HepG2 (cell line): ENCODE measurements around the gene KIF25. TPM values are rescaled to one million over a fixed set of nuclear protein-coding genes. Genes with fewer than 3 reads are reported as not detected.

Source experiments
- ATAC-seq: fragments of 200-7000 bp; cut with Tn5 transposase; 3 replicates; pipeline ENCODE4 v1.9.1; 2020; ENCODE audit warnings: mild to moderate bottlenecking, moderate library complexity
- BruUV-seq: library from RNA; stranded (reverse); fragments of 400-500 nt; replicated peaks from 2 replicates; lab custom pipeline; 2021; lab: Mats Ljungman, UMichigan
- CTCF ChIA-PET: fragments of 300-600 bp; formaldehyde crosslinking; extraction: SDS; loops from one replicate; lab custom pipeline; 2021; ENCODE audit warnings: low total read pairs, inconsistent platforms, low intra/inter-chr PET ratio; lab: Yijun Ruan, JAX
- POLR2A ChIA-PET: fragments of 350-600 bp; sonication (Branson Sonifier 250); formaldehyde crosslinking; loops from one replicate; lab custom pipeline; 2020; ENCODE audit warnings: antibody characterized with exemption, inconsistent platforms; lab: Yijun Ruan, JAX
- DNase-seq: peaks from one replicate; pipeline ENCODE4 v3.0.0-alpha.2; 2015; ENCODE audit warnings: low spot score
- FAIRE-seq: peaks from 3 replicates; lab custom pipeline; 2011; peaks lifted over from hg19 to GRCh38; lab: Jason Lieb, UNC
- H2AFZ ChIP-seq: one replicate; pipeline ENCODE4 v1.6.1; 2011; ENCODE audit warnings: low read length, inconsistent platforms
- H3K27ac ChIP-seq: fragments of 300-600 bp; 3 replicates; pipeline ENCODE4 v1.8.0; 2011; ENCODE audit warnings: mixed run types, mild to moderate bottlenecking, mixed read lengths, low read length, inconsistent platforms; ENCODE audit not compliant: insufficient read depth; ENCODE audit errors: extremely low read length
- H3K27me3 ChIP-seq, 2 experiments: fragments of 200-600 bp in 1 of 2; 2 replicates in 1 of 2; 3 replicates in 1 of 2; pipeline versions ENCODE4 v1.6.0 to v1.8.0; 2011; ENCODE audit warnings: low read length in 2 of 2, mild to moderate bottlenecking in 2 of 2, moderate library complexity in 2 of 2, inconsistent platforms in 1 of 2; ENCODE audit not compliant: insufficient read depth in 2 of 2, control insufficient read depth in 1 of 2
- H3K36me3 ChIP-seq, 2 experiments: fragments of 200-600 bp in 1 of 2; replicated peaks in 1 of 2; 2 replicates in 1 of 2; 3 replicates in 1 of 2; pipeline versions ENCODE4 v1.5.1 to v1.8.0; 2011; ENCODE audit warnings: low read length in 2 of 2, inconsistent platforms in 1 of 2; ENCODE audit not compliant: insufficient read depth in 2 of 2, control insufficient read depth in 1 of 2
- H3K4me1 ChIP-seq: 2 replicates; pipeline ENCODE4 v1.5.1; 2012; ENCODE audit warnings: low read length, inconsistent platforms; ENCODE audit not compliant: insufficient read depth
- H3K4me2 ChIP-seq: 2 replicates; pipeline ENCODE4 v1.6.0; 2011; ENCODE audit warnings: low read depth, low read length, inconsistent platforms
- H3K4me3 ChIP-seq, 3 experiments: fragments of 200-600 bp in 1 of 3; sonication (generic), shearing (Covaris generic) in 1 of 3; replicated peaks in 1 of 3; 2 replicates each; pipeline ENCODE4 v1.5.1; 2011 to 2016; ENCODE audit warnings: low read length in 3 of 3, inconsistent platforms in 2 of 3, low read depth in 2 of 3, mild to moderate bottlenecking in 2 of 3, control low read depth in 1 of 3, mixed read lengths in 1 of 3; ENCODE audit not compliant: insufficient read depth in 1 of 3
- H3K79me2 ChIP-seq: one replicate; pipeline ENCODE4 v1.6.1; 2011; ENCODE audit warnings: low read length, inconsistent platforms; ENCODE audit not compliant: insufficient read depth
- H3K9ac ChIP-seq: 2 replicates; pipeline ENCODE4 v1.6.0; 2011; ENCODE audit warnings: mild to moderate bottlenecking, low read depth, low read length, inconsistent platforms; ENCODE audit not compliant: insufficient read depth
- H3K9me3 ChIP-seq: 2 replicates; pipeline ENCODE4 v1.5.1; 2012; ENCODE audit warnings: mild to moderate bottlenecking, low read length
- H4K20me1 ChIP-seq: 2 replicates; pipeline ENCODE4 v1.6.0; 2011; ENCODE audit warnings: inconsistent platforms, mild to moderate bottlenecking, low read length, moderate library complexity; ENCODE audit not compliant: insufficient read depth
- BCL6 ChIP-seq: IDR thresholded peaks from 2 replicates; pipeline ENCODE4 v1.6.1; 2016; ENCODE audit warnings: missing genetic modification reagents, missing compliant biosample characterization
- CEBPG ChIP-seq: IDR thresholded peaks from 2 replicates; pipeline ENCODE4 v1.6.1; 2016
- EED ChIP-seq: sonication (generic); formaldehyde crosslinking; IDR thresholded peaks from 2 replicates; pipeline ENCODE4 v1.5.0; 2020; ENCODE audit warnings: mild to moderate bottlenecking, missing genetic modification reagents
- HMGXB4 ChIP-seq, 2 experiments: sonication (generic) in 1 of 2; formaldehyde crosslinking in 1 of 2; IDR thresholded peaks; 2 replicates each; pipeline versions ENCODE4 v1.4.0 to v1.6.1; 2018 to 2020; ENCODE audit warnings: missing genetic modification reagents in 2 of 2, borderline replicate concordance in 1 of 2, low read depth in 1 of 2, mild to moderate bottlenecking in 1 of 2, missing biosample characterization in 1 of 2
- MTA1 ChIP-seq: sonication (generic); formaldehyde crosslinking; IDR thresholded peaks from 2 replicates; pipeline ENCODE4 v1.4.0; 2020; ENCODE audit warnings: missing genetic modification reagents, mild to moderate bottlenecking, borderline replicate concordance
- PHF21A ChIP-seq: sonication (generic); formaldehyde crosslinking; IDR thresholded peaks from 2 replicates; pipeline ENCODE4 v1.5.0; 2020; ENCODE audit warnings: mild to moderate bottlenecking, missing genetic modification reagents
- STAG1 ChIP-seq: sonication (generic); formaldehyde crosslinking; IDR thresholded peaks from 2 replicates; pipeline ENCODE4 v1.4.0; 2020; ENCODE audit warnings: missing genetic modification reagents
- ZNF563 ChIP-seq: sonication (generic); formaldehyde crosslinking; IDR thresholded peaks from 2 replicates; pipeline ENCODE4 v1.8.0; 2022; ENCODE audit warnings: mild to moderate bottlenecking, moderate library complexity, missing genetic modification reagents
- ZNF687 ChIP-seq: sonication (generic); formaldehyde crosslinking; IDR thresholded peaks from 2 replicates; pipeline ENCODE4 v1.5.1; 2020; ENCODE audit warnings: mild to moderate bottlenecking, missing genetic modification reagents, moderate library complexity
- ZNF720 ChIP-seq: sonication (generic); formaldehyde crosslinking; IDR thresholded peaks from 2 replicates; pipeline ENCODE4 v1.4.0; 2020; ENCODE audit warnings: missing genetic modification reagents
- ZSCAN12 ChIP-seq: sonication (generic); formaldehyde crosslinking; IDR thresholded peaks from 2 replicates; pipeline ENCODE4 v1.9.0; 2021; ENCODE audit warnings: mild to moderate bottlenecking, missing genetic modification reagents
- WGBS: methylation state at CpG from one replicate; pipeline ENCODE4 v1.1.6; 2017; ENCODE audit warnings: low lambda C conversion rate; 5-methylcytosine and 5-hydroxymethylcytosine counted together
- in situ Hi-C: cut with HindIII; loops from 2 replicates; pipeline ENCODE4 v1.10.0; 2017; ENCODE audit warnings: low pct_unique_long_range_greater_than_20kb; ENCODE audit not compliant: extremely low pct_ligation_motif_present
- intact Hi-C: fragments of 100-400 bp; cut with micrococcal nuclease; formaldehyde crosslinking; loops from one replicate; pipeline ENCODE4 v1.10.0; 2022; ENCODE audit not compliant: unreplicated experiment
- polyA plus RNA-seq, 8 experiments: library from polyadenylated mRNA; depleted of rRNA in 3 of 8; stranded (reverse) in 7 of 8; unstranded in 1 of 8; fragments of >200 nt; fragmentation: Illumina TruSeq in 4 of 8; extraction: Trizol in 4 of 8; gene quantifications; 2 replicates each; pipeline versions ENCODE4 v1.2.1 to v1.2.3, GENCODE V29; 2011 to 2016; ENCODE audit warnings: low read depth in 4 of 8, missing spikeins in 1 of 8, mixed read lengths in 1 of 8; ENCODE audit not compliant: insufficient read depth in 1 of 8
- total RNA-seq, 5 experiments: library from RNA; depleted of rRNA; stranded (reverse); fragments of >200 nt; fragmentation: Illumina TruSeq; extraction: Trizol; gene quantifications; 2 replicates each; pipeline ENCODE4 v1.2.3, GENCODE V29; 2016; ENCODE audit warnings: low read depth in 1 of 5
- TF ChIP-seq, protein P1 (sequence below): sonication (generic); formaldehyde crosslinking; IDR thresholded peaks from 2 replicates; pipeline ENCODE4 v1.5.0; 2020; ENCODE audit warnings: mild to moderate bottlenecking, missing genetic modification reagents, moderate library complexity
- TF ChIP-seq, protein P2 (sequence below): sonication (generic); formaldehyde crosslinking; IDR thresholded peaks from 2 replicates; pipeline ENCODE4 v1.5.0; 2020; ENCODE audit warnings: missing genetic modification reagents

The KIF25 gene
- total and polyA plus RNA-seq, 2 of the 13 experiments (the other 11 are each of a cell fraction or from before 2014, with no cell fraction given) = not detected

GRCh38 chr6:168058691-168059551 is 61.5 kb downstream of the KIF25 start:
- Histone ChIP-seq H3K9ac (no peak overlapping the region), H3K27ac (no peak overlapping the region), H3K36me3 (no peaks in the 10 kb centered on the region), H3K79me2 (no peaks in the 10 kb centered on the region), H4K20me1 (no peaks in the 10 kb centered on the region), H3K4me2 (peak overlapping the region; percentile 37; the same call in 1 of the 2 replicates), H3K9me3 (no peaks in the 10 kb centered on the region), H2AFZ (no peak overlapping the region), H3K4me3 (no peak overlapping the region), H3K27me3 (peaks cover 21 to 45% of the 10 kb centered on the region in 2 experiments), H3K4me1 (peaks cover 5% of the 10 kb centered on the region)
- CTCF ChIA-PET = no interaction called here
- no TSS peak for BruUV-seq
- DNase-seq (no peak), ATAC-seq (peak; percentile 40), FAIRE-seq (no peak)
- intact Hi-C loops (no loop called here), in situ Hi-C loops (loop anchor here (10.0 kb wide), 1 partner anchor 76 kb away; no protein-coding TSS in a partner anchor)
- POLR2A ChIA-PET = no interaction called here
- TF ChIP-seq EED (0 out of 2 replicates have a peak, but pooled peaks have one; percentile 18), HMGXB4 (CRISPR knock-in tag; IDR thresholded peaks at IDR 0.05; ENCODE audit: borderline replicate concordance in 1 of 2, low read depth in 1 of 2) (0 out of 4 replicates have a peak, but pooled peaks of 1 of the 2 experiments have one; percentile 5), ZNF563 (CRISPR knock-in tag) (no peak), ZNF720 (CRISPR knock-in tag) (no peak), STAG1 (CRISPR knock-in tag) (peak; percentile 58), BCL6 (CRISPR knock-in tag) (no peak), MTA1 (CRISPR knock-in tag) (peak; percentile 8; the same call in 1 of the 2 replicates), PHF21A (no peak), ZSCAN12 (CRISPR knock-in tag) (no peak), ZNF687 (CRISPR knock-in tag) (peak; percentile 34; the same call in 1 of the 2 replicates), CEBPG (no peak)
- TF ChIP-seq, protein P1, sequence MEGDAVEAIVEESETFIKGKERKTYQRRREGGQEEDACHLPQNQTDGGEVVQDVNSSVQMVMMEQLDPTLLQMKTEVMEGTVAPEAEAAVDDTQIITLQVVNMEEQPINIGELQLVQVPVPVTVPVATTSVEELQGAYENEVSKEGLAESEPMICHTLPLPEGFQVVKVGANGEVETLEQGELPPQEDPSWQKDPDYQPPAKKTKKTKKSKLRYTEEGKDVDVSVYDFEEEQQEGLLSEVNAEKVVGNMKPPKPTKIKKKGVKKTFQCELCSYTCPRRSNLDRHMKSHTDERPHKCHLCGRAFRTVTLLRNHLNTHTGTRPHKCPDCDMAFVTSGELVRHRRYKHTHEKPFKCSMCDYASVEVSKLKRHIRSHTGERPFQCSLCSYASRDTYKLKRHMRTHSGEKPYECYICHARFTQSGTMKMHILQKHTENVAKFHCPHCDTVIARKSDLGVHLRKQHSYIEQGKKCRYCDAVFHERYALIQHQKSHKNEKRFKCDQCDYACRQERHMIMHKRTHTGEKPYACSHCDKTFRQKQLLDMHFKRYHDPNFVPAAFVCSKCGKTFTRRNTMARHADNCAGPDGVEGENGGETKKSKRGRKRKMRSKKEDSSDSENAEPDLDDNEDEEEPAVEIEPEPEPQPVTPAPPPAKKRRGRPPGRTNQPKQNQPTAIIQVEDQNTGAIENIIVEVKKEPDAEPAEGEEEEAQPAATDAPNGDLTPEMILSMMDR (CRISPR knock-in tag) = peak; percentile 55
- TF ChIP-seq, protein P2, sequence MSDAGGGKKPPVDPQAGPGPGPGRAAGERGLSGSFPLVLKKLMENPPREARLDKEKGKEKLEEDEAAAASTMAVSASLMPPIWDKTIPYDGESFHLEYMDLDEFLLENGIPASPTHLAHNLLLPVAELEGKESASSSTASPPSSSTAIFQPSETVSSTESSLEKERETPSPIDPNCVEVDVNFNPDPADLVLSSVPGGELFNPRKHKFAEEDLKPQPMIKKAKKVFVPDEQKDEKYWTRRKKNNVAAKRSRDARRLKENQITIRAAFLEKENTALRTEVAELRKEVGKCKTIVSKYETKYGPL (CRISPR knock-in tag) = no peak
- 29% methylated on average over 15 of the region's 30 CpGs for WGBS
